Measurements from ENCODE around the gene TTC28. TPM values are rescaled to one million over a fixed set of nuclear protein-coding genes. Genes with fewer than 3 reads are reported as not detected.
"Not testable (repeated sequence)": the region's sequence is repeated elsewhere in the genome, so short reads cannot be mapped to it uniquely, and the experiment has no call there.

Gene TTC28
- polyA plus RNA-seq, 1 donor from 2014 or later = 14.8 TPM

DNA sequence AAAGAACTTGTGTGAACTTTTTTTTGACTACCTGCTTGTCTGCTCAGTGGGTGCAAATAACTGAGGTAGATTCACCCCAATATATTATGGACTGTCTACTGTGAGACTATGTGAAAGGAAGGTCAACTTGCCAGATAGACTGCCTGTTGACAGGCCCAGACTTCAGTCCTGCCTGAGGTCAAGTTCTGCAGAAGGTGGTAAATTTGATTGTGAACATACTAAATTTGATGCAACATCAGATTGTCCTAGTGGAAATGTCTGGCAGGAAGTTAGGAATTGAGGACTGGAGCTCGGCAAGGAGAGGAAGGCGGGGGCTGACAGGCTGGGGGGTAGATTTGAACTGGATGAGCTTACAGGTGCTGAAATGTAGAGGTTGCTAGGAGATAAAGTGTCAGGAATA is 140.7 kb downstream of the TTC28 start:
- Histone ChIP-seq H3F3A (ENCODE audit: insufficient read depth, low read length, poor library complexity, severe bottlenecking) (no peaks in the 10 kb centered on the region), H3K9me3 (ENCODE audit: low read length) (no peaks in the 10 kb centered on the region), H3K27me3 (ENCODE audit: insufficient read depth, low read depth, low read length) (no peaks in the 10 kb centered on the region), H3K4me3 (ENCODE audit: low read length) (no peak overlapping the region), H3K79me2 (replicated peaks; ENCODE audit: insufficient read depth, low read length) (peaks cover 7% of the 10 kb centered on the region), H3K27ac (ENCODE audit: low read length) (no peak overlapping the region), H3K9ac (ENCODE audit: low read length) (no peak overlapping the region), H3K4me2 (ENCODE audit: low read length) (no peak overlapping the region), H3K36me3 (ENCODE audit: insufficient read depth, low read length) (no peaks in the 10 kb centered on the region), H2AFZ (ENCODE audit: low read depth, low read length) (no peak overlapping the region), H3K9me2 (ENCODE audit: insufficient read depth, low read length) (no peaks in the 10 kb centered on the region), H4K20me1 (ENCODE audit: insufficient read depth) (no peaks in the 10 kb centered on the region)
- TF ChIP-seq, protein P1, sequence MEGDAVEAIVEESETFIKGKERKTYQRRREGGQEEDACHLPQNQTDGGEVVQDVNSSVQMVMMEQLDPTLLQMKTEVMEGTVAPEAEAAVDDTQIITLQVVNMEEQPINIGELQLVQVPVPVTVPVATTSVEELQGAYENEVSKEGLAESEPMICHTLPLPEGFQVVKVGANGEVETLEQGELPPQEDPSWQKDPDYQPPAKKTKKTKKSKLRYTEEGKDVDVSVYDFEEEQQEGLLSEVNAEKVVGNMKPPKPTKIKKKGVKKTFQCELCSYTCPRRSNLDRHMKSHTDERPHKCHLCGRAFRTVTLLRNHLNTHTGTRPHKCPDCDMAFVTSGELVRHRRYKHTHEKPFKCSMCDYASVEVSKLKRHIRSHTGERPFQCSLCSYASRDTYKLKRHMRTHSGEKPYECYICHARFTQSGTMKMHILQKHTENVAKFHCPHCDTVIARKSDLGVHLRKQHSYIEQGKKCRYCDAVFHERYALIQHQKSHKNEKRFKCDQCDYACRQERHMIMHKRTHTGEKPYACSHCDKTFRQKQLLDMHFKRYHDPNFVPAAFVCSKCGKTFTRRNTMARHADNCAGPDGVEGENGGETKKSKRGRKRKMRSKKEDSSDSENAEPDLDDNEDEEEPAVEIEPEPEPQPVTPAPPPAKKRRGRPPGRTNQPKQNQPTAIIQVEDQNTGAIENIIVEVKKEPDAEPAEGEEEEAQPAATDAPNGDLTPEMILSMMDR (IDR thresholded peaks at IDR 0.05; ENCODE audit: poor library complexity, severe bottlenecking) = no peak
- TF ChIP-seq, protein P2, sequence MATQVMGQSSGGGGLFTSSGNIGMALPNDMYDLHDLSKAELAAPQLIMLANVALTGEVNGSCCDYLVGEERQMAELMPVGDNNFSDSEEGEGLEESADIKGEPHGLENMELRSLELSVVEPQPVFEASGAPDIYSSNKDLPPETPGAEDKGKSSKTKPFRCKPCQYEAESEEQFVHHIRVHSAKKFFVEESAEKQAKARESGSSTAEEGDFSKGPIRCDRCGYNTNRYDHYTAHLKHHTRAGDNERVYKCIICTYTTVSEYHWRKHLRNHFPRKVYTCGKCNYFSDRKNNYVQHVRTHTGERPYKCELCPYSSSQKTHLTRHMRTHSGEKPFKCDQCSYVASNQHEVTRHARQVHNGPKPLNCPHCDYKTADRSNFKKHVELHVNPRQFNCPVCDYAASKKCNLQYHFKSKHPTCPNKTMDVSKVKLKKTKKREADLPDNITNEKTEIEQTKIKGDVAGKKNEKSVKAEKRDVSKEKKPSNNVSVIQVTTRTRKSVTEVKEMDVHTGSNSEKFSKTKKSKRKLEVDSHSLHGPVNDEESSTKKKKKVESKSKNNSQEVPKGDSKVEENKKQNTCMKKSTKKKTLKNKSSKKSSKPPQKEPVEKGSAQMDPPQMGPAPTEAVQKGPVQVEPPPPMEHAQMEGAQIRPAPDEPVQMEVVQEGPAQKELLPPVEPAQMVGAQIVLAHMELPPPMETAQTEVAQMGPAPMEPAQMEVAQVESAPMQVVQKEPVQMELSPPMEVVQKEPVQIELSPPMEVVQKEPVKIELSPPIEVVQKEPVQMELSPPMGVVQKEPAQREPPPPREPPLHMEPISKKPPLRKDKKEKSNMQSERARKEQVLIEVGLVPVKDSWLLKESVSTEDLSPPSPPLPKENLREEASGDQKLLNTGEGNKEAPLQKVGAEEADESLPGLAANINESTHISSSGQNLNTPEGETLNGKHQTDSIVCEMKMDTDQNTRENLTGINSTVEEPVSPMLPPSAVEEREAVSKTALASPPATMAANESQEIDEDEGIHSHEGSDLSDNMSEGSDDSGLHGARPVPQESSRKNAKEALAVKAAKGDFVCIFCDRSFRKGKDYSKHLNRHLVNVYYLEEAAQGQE (IDR thresholded peaks at IDR 0.05; ENCODE audit: borderline replicate concordance) = no peak
- TF ChIP-seq POLR2AphosphoS5 (IDR thresholded peaks at IDR 0.05) (no peak), RAD21 (conservative IDR thresholded peaks at IDR 0.05) (no peak), MXI1 (conservative IDR thresholded peaks at IDR 0.05; ENCODE audit: poor library complexity, severe bottlenecking) (no peak), TAF1 (IDR thresholded peaks at IDR 0.05; ENCODE audit: low read depth) (no peak), SMC3 (conservative IDR thresholded peaks at IDR 0.05; ENCODE audit: poor library complexity) (no peak), EP300 (conservative IDR thresholded peaks at IDR 0.05; ENCODE audit: poor library complexity, severe bottlenecking) (no peak), EZH2 (IDR thresholded peaks at IDR 0.05; ENCODE audit: borderline replicate concordance, insufficient read depth, low read length, poor library complexity, severe bottlenecking) (no peak)

DNA sequence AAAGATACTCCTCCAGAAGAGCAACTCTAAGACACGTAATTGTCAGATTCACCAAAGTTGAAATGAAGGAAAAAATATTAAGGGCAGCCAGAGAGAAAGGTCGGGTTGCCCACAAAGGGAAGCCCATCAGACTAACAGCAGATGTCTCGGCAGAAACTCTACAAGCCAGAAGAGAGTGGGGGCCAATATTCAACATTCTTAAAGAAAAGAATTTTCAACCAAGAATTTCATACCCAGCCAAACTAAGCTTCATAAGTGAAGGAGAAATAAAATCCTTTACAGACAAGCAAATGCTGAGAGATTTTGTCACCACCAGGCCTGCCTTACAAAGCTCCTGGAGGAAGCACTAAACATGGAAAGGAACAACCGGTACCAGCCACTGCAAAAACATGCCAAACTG is 149.1 kb downstream of the TTC28 start:
- H4K20me1 ChIP-seq (ENCODE audit: insufficient read depth); H3K27ac ChIP-seq (ENCODE audit: low read length); H3K9me3 ChIP-seq (ENCODE audit: low read length); H3K27me3 ChIP-seq (ENCODE audit: insufficient read depth, low read depth, low read length); H3K36me3 ChIP-seq (ENCODE audit: insufficient read depth, low read length); H3K79me2 ChIP-seq (replicated peaks; ENCODE audit: insufficient read depth, low read length); H3F3A ChIP-seq (ENCODE audit: insufficient read depth, low read length, poor library complexity, severe bottlenecking); H3K9ac ChIP-seq (ENCODE audit: low read length); H3K4me3 ChIP-seq (ENCODE audit: low read length); H3K9me2 ChIP-seq (ENCODE audit: insufficient read depth, low read length); H2AFZ ChIP-seq (ENCODE audit: low read depth, low read length); H3K4me2 ChIP-seq (ENCODE audit: low read length): not testable (repeated sequence)

DNA sequence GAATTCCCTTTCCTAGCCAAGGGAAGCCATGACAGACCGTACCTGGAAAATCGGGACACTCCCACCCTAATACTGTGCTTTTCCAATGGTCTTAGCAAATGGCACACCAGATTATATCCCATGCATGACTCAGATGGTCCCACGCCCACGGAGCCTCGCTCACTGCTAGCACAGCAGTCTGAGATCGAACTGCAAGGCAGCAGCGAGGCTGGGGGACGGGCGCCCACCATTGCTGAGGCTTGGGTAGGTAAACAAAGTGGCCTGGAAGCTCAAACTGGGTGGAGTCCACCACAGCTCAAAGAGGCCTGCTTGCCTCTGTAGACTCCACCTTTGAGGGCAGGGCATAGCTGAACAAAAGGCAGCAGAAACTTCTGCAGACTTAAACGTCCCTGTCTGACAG is 150.5 kb downstream of the TTC28 start:
- not testable (repeated sequence) for H4K20me1 ChIP-seq (ENCODE audit: insufficient read depth); H3K79me2 ChIP-seq (replicated peaks; ENCODE audit: insufficient read depth, low read length); H2AFZ ChIP-seq (ENCODE audit: low read depth, low read length); H3K4me2 ChIP-seq (ENCODE audit: low read length); H3K9me3 ChIP-seq (ENCODE audit: low read length); H3K4me3 ChIP-seq (ENCODE audit: low read length); H3K9me2 ChIP-seq (ENCODE audit: insufficient read depth, low read length); H3K9ac ChIP-seq (ENCODE audit: low read length); H3K36me3 ChIP-seq (ENCODE audit: insufficient read depth, low read length); H3K27ac ChIP-seq (ENCODE audit: low read length); H3K27me3 ChIP-seq (ENCODE audit: insufficient read depth, low read depth, low read length); H3F3A ChIP-seq (ENCODE audit: insufficient read depth, low read length, poor library complexity, severe bottlenecking)

All from neural cell (in vitro differentiated cells).